Stimulated activated CD4-positive, alpha-beta T cell treated with anti-CD3 and anti-CD28 coated beads, Interleukin-2, amount 100 ng/mL, for 4 hours (primary cell): Measurements from ENCODE around the gene CDKAL1.

ENCODE experiments used
- DNase-seq: peaks from one replicate; pipeline ENCODE4 v3.0.0-alpha.2; 2020; ENCODE audit warnings: low read depth

The CDKAL1 gene

GRCh38 chr6:21141616-21142303, 607.5 kb downstream of the CDKAL1 start:
- no peak for DNase-seq

DNA sequence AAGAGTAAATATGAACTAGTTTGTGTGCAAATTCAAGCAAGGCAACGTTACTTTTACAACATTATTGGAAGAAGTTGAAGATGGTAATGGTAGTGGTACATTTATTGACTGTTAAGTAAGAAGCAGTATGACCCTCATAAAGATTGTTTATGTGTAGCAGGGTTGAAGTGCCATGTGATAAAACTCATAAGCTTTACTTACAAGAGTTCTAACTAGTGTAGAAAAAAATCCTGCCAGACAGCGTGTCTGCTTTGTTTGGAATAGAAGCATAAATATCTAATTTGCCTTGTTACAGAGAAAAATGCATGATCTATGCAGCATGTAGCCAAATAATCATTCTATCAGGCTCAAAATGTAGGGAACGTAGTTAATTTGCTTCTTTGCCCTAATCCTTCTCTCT, 608.5 kb downstream of the CDKAL1 start:
- DNase-seq: no peak

- no peak for DNase-seq
Measured at GRCh38 chr6:21143645-21144044, 609.4 kb downstream of the CDKAL1 start.

DNA sequence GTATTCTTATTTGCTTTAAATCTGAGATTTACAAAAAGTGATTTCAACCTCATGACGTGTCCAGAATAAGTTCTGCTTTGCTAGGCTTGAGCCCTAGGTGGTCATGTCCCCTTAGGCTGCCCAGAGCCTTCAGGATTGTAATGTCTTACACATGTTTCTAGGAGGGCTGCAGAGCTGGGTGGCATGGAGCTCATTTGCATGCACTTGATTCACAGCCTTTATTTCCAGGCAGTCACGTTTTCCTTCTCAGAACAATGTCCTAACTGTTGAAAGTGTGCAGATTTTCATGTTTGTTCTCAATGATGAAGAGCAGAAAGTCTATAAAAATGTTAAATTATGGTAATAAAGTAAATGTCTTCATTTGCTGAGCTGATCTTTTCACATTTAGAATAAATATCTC, 610.7 kb downstream of the CDKAL1 start:
- DNase-seq: no peak

- no peak for DNase-seq
Measured at GRCh38 chr6:21147995-21148394, 613.7 kb downstream of the CDKAL1 start.

- no peak for DNase-seq
Measured at GRCh38 chr6:21149470-21149869, 615.2 kb downstream of the CDKAL1 start.

- no peak for DNase-seq
Measured at GRCh38 chr6:21150667-21151066, 616.4 kb downstream of the CDKAL1 start.

GRCh38 chr6:21151119-21151518, 616.9 kb downstream of the CDKAL1 start:
- DNase-seq: no peak

GRCh38 chr6:21151530-21151929, 617.3 kb downstream of the CDKAL1 start:
- no peak for DNase-seq

DNA sequence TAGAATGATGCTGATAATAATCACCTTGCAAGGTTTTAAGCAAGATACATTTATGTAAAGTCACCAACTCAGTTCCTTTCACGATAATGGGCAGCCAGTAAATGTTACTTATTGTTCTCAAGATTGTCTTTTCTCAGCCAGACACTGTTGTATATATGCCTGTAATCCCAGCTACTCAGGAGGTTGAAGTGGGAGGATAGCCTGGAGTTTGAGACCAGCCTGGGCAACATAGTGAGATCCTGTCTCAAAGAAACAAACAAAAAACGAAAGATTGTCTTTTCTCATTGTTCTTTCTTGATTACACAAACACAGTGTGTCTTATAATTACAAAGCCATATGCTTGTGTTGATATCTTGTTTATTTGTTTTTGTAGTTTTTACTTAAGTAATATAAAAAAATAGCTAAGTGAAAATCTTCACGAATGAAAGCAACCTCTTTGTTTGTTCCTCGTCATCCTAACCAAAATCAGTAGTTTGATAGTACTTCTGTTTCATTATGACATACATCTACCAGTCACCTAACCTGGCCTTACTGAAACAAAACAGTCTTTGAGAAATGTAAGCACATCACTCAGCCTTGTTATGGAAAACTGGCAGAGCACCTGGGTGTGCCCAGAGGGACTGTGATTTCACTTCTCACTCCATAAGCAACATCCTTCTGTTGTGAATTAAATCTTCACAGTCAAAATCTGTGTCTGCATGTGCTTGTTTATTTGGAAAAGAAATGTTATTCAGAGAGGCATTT, 623.1 kb downstream of the CDKAL1 start:
- no peak for DNase-seq

GRCh38 chr6:21158149-21158548, 623.9 kb downstream of the CDKAL1 start:
- no peak for DNase-seq

DNA sequence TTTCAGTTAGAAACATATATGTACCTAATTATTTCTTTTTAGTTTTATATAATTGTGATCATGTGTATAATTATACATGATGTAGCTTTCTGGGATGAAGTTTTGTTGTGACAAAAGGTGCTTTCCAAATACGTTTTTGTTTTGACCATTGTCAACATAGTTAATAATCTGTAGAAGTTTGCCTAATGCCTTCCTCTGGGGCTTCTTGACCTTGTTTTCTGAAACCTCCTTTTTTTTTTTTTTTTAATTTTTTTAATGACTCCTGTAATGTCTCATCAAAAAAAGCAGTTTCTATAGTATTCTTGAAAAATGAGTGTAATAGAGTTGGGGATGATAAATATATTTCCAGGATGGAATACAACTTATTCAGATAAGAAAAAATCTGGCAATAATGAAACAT, 624.6 kb downstream of the CDKAL1 start:
- DNase-seq: no peak

DNA sequence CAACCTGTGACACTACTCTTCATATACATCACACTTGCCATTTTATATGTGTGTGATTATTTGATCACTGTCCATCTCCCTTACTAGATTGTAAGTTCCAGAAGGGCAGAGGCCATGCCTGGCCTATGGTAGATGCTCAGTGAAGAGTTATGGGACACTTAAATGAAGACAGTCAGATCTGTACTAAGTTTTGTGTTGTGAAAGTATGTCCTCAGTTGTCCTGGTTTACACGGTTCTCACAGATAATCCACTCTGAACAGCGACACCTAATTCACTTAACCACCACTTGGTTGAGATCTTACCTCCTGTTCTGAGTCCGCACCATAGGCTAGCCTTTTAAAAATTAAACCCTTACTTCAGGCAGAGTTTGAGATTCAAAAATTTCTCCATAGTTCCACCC, 625.2 kb downstream of the CDKAL1 start:
- DNase-seq: no peak

DNA sequence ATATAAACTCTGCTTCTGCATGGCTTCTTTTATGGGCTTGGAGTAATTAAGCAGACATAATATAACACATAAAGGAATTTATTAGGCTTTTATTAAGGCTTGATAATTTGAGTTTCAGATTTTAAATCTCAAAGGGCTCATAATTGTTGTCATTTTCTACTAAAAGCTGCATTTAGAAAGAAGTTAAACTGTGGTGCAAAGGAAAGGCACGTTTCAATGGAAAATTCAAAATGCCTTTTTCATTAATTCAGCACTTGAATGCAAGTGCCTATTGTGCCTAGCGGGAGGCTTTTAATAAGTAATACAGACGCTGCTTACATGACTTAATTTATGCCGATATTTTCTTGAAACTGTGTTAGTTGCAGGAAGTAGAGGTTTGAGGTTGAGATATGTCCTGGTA, 627.5 kb downstream of the CDKAL1 start:
- DNase-seq: no peak

DNA sequence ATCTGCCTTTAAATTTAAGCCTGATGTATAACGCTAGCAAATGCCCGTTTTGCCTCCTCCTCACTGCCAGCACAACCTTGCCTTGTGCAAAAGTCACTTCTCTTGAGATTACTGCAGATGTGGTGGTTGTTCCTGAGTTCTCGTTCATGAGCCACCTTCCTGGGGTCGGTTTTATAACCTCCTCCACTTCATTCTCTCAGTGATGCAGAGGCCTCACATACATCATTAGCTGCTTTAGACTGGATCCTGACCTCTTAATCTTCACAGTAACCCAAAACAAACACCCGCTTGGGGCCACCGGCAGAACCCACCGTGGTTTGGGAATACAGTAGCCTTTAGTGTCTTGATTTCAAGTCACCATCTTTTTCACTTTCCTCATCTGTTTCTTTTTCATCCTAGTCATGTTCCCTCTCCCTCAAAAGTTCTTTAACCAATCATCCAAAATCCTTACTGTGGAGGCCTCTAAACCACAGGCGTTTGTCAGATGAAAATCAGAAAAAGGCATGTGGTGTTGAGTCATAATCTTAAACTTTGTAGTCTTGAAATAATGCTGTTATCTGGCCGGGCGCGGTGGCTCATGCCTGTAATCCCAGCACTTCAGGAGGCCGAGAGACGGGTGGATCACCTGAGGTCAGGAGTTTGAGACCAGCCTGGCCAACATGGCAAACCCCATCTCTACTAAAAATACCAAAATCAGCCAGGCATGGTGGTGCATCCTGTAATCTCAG, 629.0 kb downstream of the CDKAL1 start:
- DNase-seq: no peak

DNA sequence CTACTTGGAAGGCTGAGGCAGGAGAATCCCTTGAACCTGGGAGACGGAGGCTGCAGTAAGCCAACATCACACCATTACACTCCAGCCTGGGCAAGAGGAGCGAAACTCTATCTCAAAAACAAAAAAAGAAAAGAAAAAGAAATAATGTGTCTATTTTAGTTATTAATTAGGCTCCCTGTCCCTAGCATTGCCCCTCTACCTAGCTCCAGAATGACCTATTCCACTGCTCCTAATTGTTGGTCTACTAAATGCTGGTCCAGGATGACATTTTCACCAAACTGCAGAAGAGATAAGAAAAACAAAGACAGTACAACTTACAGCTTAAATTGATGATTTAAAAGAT, 629.6 kb downstream of the CDKAL1 start:
- DNase-seq: no peak

DNA sequence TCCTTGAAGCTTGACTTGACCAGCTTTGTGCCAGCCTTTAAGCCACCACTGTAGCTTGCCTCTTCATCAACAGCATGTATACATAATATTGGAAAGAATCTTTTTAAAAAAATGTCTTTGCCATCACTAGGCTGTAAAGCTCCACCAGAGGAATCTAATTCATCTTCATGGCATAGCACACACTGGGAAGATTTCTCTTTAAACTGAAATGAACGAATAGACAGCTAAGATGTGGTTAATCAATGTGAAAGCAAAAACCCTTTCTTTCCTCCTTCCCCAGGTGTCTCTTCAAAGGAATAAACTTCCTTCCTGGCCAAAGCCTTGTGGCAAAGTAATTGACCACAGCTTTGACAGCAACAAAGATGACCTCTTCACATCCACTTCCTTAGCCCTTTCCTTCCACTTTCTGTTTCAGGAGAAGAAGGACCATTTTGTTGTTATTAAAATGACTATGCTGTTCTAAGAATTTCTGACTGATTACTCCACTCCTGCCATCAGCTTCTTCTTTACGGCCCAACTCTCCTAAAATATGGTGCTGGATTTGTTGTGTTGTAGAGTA, 630.6 kb downstream of the CDKAL1 start:
- no peak for DNase-seq

DNA sequence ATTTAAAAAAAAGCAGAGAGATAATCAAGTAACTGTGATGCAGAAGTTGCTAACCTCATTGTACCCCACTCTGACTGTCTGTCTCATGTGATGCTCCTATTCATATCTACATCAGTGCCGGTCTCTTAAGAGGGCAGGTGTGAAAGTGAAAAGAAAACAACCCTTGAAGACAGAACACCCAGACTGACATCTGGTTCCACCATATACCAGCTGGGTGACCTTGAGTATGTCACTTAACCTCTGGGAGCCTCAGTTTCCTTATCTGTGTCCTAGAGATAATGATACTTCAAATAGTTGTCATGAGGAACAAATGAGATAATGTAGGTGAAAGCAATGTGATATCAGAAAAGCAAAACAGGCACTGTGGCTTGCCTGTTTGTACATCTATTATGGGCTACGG, 632.5 kb downstream of the CDKAL1 start:
- no peak for DNase-seq

DNA sequence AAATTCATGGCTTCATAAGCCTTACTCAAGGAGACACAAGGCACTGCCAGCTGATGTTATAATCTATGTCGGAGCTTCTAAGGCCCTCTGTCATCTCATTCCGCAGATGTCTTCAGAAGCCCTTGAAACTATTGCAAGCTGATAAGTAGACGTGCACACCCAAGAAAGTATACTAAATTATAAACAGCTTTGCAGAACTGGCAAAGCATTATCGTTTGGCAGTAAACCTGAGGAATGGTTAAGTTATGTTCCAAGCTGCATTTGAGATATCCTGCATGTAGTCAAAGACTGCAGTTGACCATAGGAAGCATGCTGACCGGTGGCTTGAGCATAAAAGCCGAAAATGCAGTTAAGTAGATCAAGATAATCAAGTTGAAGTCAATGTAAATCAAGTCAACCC, 633.5 kb downstream of the CDKAL1 start:
- DNase-seq: no peak

- DNase-seq: no peak
Measured at GRCh38 chr6:21171801-21172200, 637.5 kb downstream of the CDKAL1 start.

- no peak for DNase-seq
Measured at GRCh38 chr6:21173031-21173430, 638.8 kb downstream of the CDKAL1 start.

DNA sequence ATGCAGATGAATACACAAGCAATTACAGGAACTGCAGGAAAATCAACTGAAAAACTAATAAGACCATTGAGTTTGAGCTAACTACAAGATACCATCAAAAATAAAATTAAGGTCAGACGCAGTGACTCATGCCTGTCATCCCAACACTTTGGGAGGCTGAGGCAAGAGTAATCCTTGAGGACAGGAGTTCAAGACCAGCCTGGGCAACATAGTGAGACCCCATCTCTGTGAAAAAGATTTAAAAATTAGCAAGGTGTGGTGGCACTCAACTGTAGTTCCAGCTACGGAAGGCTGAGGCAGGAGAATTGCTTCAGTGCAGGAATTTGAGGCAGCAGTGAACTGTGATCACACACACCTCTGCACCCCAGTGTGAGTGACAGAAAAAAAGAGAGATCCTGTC, 639.4 kb downstream of the CDKAL1 start:
- no peak for DNase-seq

GRCh38 chr6:21176197-21176596, 641.9 kb downstream of the CDKAL1 start:
- no peak for DNase-seq
